HL-60/S4 treated with phorbol 12-myristate 13-acetate at 8.2 ng/mL for 4 days and 3 days (cell line): ENCODE data around the gene BMP5.

ENCODE experiments used
- in situ Hi-C: fragments of 300-500 bp; cut with MboI; formaldehyde crosslinking; loops from 2 replicates; pipeline ENCODE4 v1.15.0; 2022; ENCODE audit warnings: low sequenced_read_pairs

BMP5 gene

GRCh38 chr6:55874316-55874715, 1.1 kb downstream of the BMP5 start:
- in situ Hi-C loops, result no loop called here

GRCh38 chr6:55872866-55873265, 2.5 kb downstream of the BMP5 start:
- in situ Hi-C loops, result no loop called here

GRCh38 chr6:55870181-55870813, 5.1 kb downstream of the BMP5 start:
- in situ Hi-C loops, result no loop called here

- in situ Hi-C loops, result no loop called here
Measured at GRCh38 chr6:55869674-55870073, 5.7 kb downstream of the BMP5 start.

GRCh38 chr6:55868771-55869479, 6.5 kb downstream of the BMP5 start:
- in situ Hi-C loops, result no loop called here

GRCh38 chr6:55868176-55868575, 7.2 kb downstream of the BMP5 start:
- in situ Hi-C loops, result no loop called here

GRCh38 chr6:55866128-55866527, 9.3 kb downstream of the BMP5 start:
- in situ Hi-C loops, result no loop called here

GRCh38 chr6:55853008-55854001, 22.1 kb downstream of the BMP5 start:
- in situ Hi-C loops, result no loop called here

GRCh38 chr6:55841341-55841740, 34.0 kb downstream of the BMP5 start:
- in situ Hi-C loops, result no loop called here

- in situ Hi-C loops, result no loop called here
Measured at GRCh38 chr6:55839080-55839479, 36.3 kb downstream of the BMP5 start.

GRCh38 chr6:55836945-55837344, 38.4 kb downstream of the BMP5 start:
- in situ Hi-C loops, result no loop called here

- in situ Hi-C loops, result no loop called here
Measured at GRCh38 chr6:55836481-55836880, 38.9 kb downstream of the BMP5 start.

GRCh38 chr6:55835220-55835619, 40.2 kb downstream of the BMP5 start:
- in situ Hi-C loops, result no loop called here

GRCh38 chr6:55833284-55833683, 42.1 kb downstream of the BMP5 start:
- in situ Hi-C loops, result no loop called here

GRCh38 chr6:55827818-55828522, 47.4 kb downstream of the BMP5 start:
- in situ Hi-C loops, result no loop called here

GRCh38 chr6:55826941-55827340, 48.4 kb downstream of the BMP5 start:
- in situ Hi-C loops, result no loop called here

- in situ Hi-C loops, result no loop called here
Measured at GRCh38 chr6:55825402-55826051, 49.9 kb downstream of the BMP5 start.

- in situ Hi-C loops, result no loop called here
Measured at GRCh38 chr6:55822815-55823214, 52.6 kb downstream of the BMP5 start.

- in situ Hi-C loops, result no loop called here
Measured at GRCh38 chr6:55822005-55822404, 53.4 kb downstream of the BMP5 start.

GRCh38 chr6:55820696-55821095, 54.7 kb downstream of the BMP5 start:
- in situ Hi-C loops, result no loop called here
